OCI-LY3 (cell line): ENCODE results near the gene SPTSSB.

Experiments
- EZH2phosphoT487 ChIP-seq: fragments of 200-600 bp; shearing (Covaris generic); IDR thresholded peaks from 2 replicates; pipeline ENCODE4 v1.6.1; 2018; ENCODE audit warnings: antibody characterized with exemption, mixed run types, low read depth
- TF ChIP-seq, protein P1 (sequence below): fragments of 200-600, 300-600 bp; sonication (generic); IDR thresholded peaks from 2 replicates; pipeline ENCODE4 v1.5.1; 2014; ENCODE audit warnings: antibody characterized with exemption, low read length, low read depth

DNA sequence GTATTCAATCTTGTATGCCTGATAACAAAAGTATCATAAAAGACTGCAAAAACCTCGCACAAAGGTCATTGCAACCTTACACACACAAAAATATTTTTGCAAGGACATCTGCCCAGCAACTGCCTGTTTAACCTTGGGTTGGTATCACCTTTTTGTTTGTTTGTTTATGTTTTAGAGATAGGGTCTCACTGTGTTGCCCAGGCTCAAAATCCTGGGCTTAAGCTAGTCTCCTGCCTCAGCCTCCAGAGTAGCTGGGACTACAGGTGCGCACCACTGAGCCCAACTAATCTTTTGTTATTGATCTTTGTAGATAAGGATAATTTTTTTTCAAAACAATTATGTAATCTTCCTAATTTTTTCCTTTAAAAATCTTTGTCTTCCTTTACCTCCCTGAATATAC lies 54.2 kb downstream of the SPTSSB start:
- TF ChIP-seq, protein P1, sequence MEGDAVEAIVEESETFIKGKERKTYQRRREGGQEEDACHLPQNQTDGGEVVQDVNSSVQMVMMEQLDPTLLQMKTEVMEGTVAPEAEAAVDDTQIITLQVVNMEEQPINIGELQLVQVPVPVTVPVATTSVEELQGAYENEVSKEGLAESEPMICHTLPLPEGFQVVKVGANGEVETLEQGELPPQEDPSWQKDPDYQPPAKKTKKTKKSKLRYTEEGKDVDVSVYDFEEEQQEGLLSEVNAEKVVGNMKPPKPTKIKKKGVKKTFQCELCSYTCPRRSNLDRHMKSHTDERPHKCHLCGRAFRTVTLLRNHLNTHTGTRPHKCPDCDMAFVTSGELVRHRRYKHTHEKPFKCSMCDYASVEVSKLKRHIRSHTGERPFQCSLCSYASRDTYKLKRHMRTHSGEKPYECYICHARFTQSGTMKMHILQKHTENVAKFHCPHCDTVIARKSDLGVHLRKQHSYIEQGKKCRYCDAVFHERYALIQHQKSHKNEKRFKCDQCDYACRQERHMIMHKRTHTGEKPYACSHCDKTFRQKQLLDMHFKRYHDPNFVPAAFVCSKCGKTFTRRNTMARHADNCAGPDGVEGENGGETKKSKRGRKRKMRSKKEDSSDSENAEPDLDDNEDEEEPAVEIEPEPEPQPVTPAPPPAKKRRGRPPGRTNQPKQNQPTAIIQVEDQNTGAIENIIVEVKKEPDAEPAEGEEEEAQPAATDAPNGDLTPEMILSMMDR, result no peak
- TF ChIP-seq EZH2phosphoT487, result no peak
